Measurements from ENCODE around the gene METTL1.
"Not testable (repeated sequence)": the region's sequence is repeated elsewhere in the genome, so short reads cannot be mapped to it uniquely, and the experiment has no call there.

The METTL1 gene

GRCh38 chr12:57724936-57725740, 46.8 kb downstream of the METTL1 start:
- DNase-seq = no peak

DNA sequence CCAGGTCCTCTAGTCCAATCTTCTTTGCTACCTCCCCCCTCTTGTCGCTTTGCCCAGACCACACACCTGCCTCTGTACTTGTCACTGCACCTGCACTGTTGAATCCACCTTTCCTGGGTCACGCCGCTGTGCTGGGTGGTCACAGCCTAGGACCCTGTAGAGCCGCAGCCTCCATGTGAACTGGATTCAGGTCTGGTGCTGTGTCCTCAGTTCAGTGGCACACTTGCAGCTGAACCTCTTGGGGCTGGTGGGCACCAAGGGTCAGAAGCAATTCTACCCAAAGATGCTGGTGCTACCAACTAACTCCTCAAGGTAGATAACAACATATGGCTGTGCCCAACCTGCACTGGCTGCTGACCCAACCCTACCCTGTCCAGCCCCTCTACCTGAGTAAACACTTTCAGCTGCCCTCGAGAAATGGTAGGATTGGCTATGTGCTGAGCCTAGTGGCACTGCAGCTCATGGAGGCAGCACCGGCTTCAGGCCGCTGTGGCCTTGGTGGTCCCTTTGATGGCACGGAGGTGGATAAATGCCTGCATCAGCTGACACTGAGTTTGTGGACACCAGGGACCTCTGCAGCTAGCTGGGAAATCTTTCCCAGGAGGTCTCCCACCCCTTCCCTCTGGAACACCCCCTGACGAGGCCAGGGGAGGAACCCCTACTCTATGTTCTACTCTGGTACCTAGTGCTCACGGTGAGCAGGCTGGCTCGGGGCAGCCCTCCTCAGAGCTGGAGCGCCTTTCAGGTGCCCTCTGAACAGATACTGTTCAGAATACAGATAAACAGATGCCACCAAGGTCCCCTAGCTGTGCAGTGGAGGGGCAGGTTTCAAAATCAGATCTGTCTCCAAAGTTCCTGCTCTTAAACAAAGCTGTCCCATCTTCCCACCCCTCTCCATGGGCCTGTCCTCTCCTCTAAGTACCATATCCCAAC, 47.6 kb downstream of the METTL1 start:
- DNase-seq = no peak

DNA sequence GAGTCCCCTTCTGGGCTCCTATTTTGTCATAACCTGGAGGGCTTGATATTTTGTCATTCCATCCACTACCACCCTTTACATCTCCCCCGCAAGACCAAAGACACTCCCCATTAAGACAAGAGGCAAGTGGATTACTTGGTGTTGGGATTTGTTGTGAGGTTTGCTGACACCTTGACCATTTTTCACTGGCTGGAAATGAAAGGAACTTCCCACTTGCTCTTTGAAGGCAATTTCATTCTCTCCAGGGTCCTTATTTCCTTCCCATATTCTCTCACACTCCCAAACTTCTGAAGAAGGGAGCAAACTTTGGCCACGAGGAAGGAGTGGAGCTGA, 48.3 kb downstream of the METTL1 start:
- no peak for DNase-seq

GRCh38 chr12:57722716-57723629, 48.9 kb downstream of the METTL1 start:
- DNase-seq = no peak

GRCh38 chr12:57721846-57722608, 49.9 kb downstream of the METTL1 start:
- not testable (repeated sequence) for DNase-seq

GRCh38 chr12:57720606-57721595, 51.0 kb downstream of the METTL1 start:
- DNase-seq = no peak

GRCh38 chr12:57719777-57720605, 51.9 kb downstream of the METTL1 start:
- DNase-seq = no peak

DNA sequence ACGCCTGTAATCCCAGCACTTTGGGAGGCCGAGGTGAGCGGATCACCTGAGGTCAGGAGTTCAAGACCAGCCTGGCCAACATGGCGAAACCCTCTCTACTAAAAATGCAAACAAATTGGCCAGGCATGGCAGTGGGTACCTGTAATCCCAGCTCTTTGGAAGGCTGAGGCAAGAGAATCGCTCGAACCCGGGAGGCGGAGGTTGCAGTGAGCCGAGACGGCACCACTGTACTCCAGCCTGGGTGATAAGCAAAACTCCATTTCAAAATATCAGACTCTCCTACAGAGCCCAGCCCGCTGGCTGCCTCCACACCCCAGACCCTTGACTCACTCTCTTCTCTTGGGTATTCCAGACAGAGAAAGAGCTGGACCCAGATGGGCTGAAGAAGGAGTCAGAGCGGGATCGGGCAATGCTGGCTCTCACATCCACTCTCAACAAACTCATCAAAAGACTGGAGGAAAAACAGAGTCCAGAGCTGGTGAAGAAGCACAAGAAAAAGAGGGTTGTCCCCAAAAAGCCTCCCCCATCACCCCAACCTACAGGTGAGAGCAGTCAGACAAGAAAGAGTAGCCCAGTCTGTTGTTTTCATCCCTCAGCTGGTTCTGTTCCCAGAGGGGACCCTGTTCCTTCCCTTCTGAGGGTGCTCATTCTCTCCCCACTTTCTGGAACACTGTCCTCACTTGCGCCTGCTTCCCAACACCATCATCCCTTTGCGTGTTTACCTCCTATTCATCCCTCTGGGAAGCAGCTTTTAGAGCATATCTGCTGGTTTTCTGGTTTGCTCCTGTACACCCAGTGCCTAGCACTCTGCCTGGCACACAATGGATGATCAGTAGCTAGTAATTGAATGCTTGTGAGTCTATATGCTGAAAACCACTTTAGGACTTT, 53.0 kb downstream of the METTL1 start:
- no peak for DNase-seq
